Neural progenitor cell (in vitro differentiated cells): ENCODE measurements around the gene PRSS33. TPM values are rescaled to one million over a fixed set of nuclear protein-coding genes. Genes with fewer than 3 reads are reported as not detected.
A peak's percentile ranks its signal among the peaks of the same experiment; 100 is the strongest.

ENCODE experiments used
- DNase-seq: peaks from one replicate; pipeline ENCODE4 v3.0.0-alpha.2; 2016; ENCODE audit warnings: low spot score
- H2AFZ ChIP-seq: fragments of 200-600 bp; sonication (generic); replicated peaks from 2 replicates; pipeline ENCODE4 v1.6.1; 2016; ENCODE audit warnings: antibody characterized with exemption
- H3F3A ChIP-seq: fragments of 200-600 bp; sonication (generic); 2 replicates; pipeline ENCODE4 v1.6.1; 2016; ENCODE audit warnings: antibody characterized with exemption, low read depth
- H3K27ac ChIP-seq: fragments of 200-600 bp; sonication (generic); 2 replicates; pipeline ENCODE4 v1.5.1; 2016; ENCODE audit warnings: mild to moderate bottlenecking
- H3K27me3 ChIP-seq: fragments of 200-600 bp; sonication (generic); 2 replicates; pipeline ENCODE4 v1.6.1; 2016; ENCODE audit warnings: mild to moderate bottlenecking, moderate library complexity
- H3K36me3 ChIP-seq: fragments of 200-600 bp; sonication (generic); 2 replicates; pipeline ENCODE4 v1.5.1; 2016
- H3K4me1 ChIP-seq: fragments of 200-600 bp; sonication (generic); 2 replicates; pipeline ENCODE4 v1.6.1; 2016; ENCODE audit warnings: mixed run types
- H3K4me2 ChIP-seq: fragments of 200-600 bp; sonication (generic); 2 replicates; pipeline ENCODE4 v1.6.1; 2016
- H3K4me3 ChIP-seq: fragments of 200-600 bp; sonication (generic); 2 replicates; pipeline ENCODE4 v1.5.1; 2016
- H3K79me2 ChIP-seq: fragments of 200-600 bp; sonication (generic); 2 replicates; pipeline ENCODE4 v1.6.1; 2016; ENCODE audit warnings: low read depth
- H3K9ac ChIP-seq: fragments of 200-600 bp; sonication (generic); 2 replicates; pipeline ENCODE4 v1.6.1; 2016
- H3K9me3 ChIP-seq: fragments of 200-600 bp; sonication (generic); 2 replicates; pipeline ENCODE4 v1.5.1; 2016; ENCODE audit warnings: low read depth
- H4K20me1 ChIP-seq: fragments of 200-600 bp; sonication (generic); 2 replicates; pipeline ENCODE4 v1.6.1; 2016; ENCODE audit warnings: low read depth
- H3K27ac Mint-ChIP-seq: 3 replicates; pipeline ENCODE4 v1.8.0; 2021; ENCODE audit warnings: mixed read lengths
- H3K27me3 Mint-ChIP-seq: 2 replicates; pipeline ENCODE4 v1.8.0; 2022; ENCODE audit warnings: low read depth, mild to moderate bottlenecking, inconsistent platforms, moderate library complexity, mixed read lengths; ENCODE audit not compliant: insufficient read depth
- H3K36me3 Mint-ChIP-seq: 3 replicates; pipeline ENCODE4 v1.8.0; 2021; ENCODE audit warnings: mixed read lengths
- H3K4me1 Mint-ChIP-seq: 3 replicates; pipeline ENCODE4 v1.8.0; 2021; ENCODE audit warnings: mixed read lengths
- H3K4me3 Mint-ChIP-seq: 3 replicates; pipeline ENCODE4 v1.8.0; 2021; ENCODE audit warnings: mild to moderate bottlenecking, moderate library complexity, mixed read lengths
- H3K9me3 Mint-ChIP-seq: 3 replicates; pipeline ENCODE4 v1.8.0; 2020; ENCODE audit warnings: mixed read lengths
- EZH2 ChIP-seq: fragments of 200-600 bp; sonication (generic); IDR thresholded peaks from 2 replicates; pipeline ENCODE4 v1.6.1; 2017; ENCODE audit warnings: antibody characterized with exemption, mild to moderate bottlenecking, moderate library complexity
- EZH2phosphoT487 ChIP-seq: fragments of 200-600 bp; sonication (generic); IDR thresholded peaks from 2 replicates; pipeline ENCODE4 v1.6.1; 2017; ENCODE audit warnings: antibody characterized with exemption
- total RNA-seq: library from RNA; depleted of rRNA; stranded (reverse); fragments of >200 nt; gene quantifications from 2 replicates; pipeline ENCODE4 v1.2.3, GENCODE V29; 2015; ENCODE audit warnings: low replicate concordance
- TF ChIP-seq, protein P1 (sequence below): fragments of 200-600 bp; sonication (generic); IDR thresholded peaks from 2 replicates; pipeline ENCODE4 v1.5.1; 2017; ENCODE audit warnings: antibody characterized with exemption, mild to moderate bottlenecking

Gene PRSS33
- total RNA-seq, 1 donor from 2014 or later, result 0.73 TPM

DNA sequence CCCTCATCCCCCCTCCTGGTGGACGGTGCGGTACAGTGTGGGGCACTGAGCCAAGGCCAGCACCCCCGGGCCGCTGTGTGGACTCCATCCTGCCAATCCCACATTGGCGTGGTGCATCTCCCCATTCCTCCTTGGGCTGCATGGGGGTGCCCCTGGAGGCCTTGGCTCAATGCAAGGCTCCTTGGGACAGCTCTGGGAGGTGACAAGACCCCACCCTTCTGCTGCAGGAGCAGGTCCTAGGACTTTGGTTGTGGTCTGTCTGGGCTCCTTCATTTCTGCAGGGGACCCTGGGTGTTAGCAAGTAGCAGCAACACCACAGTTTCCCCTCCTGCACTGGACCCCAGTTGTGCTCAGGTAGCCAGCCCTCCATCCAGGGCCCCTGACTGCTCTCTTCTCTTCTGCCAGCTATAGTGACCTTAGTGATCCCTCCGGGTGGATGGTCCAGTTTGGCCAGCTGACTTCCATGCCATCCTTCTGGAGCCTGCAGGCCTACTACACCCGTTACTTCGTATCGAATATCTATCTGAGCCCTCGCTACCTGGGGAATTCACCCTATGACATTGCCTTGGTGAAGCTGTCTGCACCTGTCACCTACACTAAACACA lies 31.0 kb upstream of the PRSS33 start:
- Mint-ChIP-seq H3K4me1 (peaks cover 6% of the 10 kb centered on the region), H3K27ac (no peak overlapping the region), H3K9me3 (no peaks in the 10 kb centered on the region), H3K4me3 (no peak overlapping the region), H3K27me3 (peaks cover 7% of the 10 kb centered on the region), H3K36me3 (no peaks in the 10 kb centered on the region)
- no peaks in the 10 kb centered on the region for H4K20me1 ChIP-seq
- no peak overlapping the region for H3K9ac ChIP-seq
- H3F3A ChIP-seq, result no peaks in the 10 kb centered on the region
- H3K9me3 ChIP-seq, result no peaks in the 10 kb centered on the region
- peaks cover 5% of the 10 kb centered on the region for H3K4me1 ChIP-seq
- H3K27ac ChIP-seq, result no peak overlapping the region
- H3K27me3 ChIP-seq, result no peaks in the 10 kb centered on the region
- no peak overlapping the region for H2AFZ ChIP-seq
- no peaks in the 10 kb centered on the region for H3K36me3 ChIP-seq
- no peak overlapping the region for H3K4me3 ChIP-seq
- TF ChIP-seq, protein P1, sequence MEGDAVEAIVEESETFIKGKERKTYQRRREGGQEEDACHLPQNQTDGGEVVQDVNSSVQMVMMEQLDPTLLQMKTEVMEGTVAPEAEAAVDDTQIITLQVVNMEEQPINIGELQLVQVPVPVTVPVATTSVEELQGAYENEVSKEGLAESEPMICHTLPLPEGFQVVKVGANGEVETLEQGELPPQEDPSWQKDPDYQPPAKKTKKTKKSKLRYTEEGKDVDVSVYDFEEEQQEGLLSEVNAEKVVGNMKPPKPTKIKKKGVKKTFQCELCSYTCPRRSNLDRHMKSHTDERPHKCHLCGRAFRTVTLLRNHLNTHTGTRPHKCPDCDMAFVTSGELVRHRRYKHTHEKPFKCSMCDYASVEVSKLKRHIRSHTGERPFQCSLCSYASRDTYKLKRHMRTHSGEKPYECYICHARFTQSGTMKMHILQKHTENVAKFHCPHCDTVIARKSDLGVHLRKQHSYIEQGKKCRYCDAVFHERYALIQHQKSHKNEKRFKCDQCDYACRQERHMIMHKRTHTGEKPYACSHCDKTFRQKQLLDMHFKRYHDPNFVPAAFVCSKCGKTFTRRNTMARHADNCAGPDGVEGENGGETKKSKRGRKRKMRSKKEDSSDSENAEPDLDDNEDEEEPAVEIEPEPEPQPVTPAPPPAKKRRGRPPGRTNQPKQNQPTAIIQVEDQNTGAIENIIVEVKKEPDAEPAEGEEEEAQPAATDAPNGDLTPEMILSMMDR, result no peak
- TF ChIP-seq EZH2phosphoT487 (no peak), EZH2 (no peak)
- DNase-seq, result no peak
- H3K79me2 ChIP-seq, result no peaks in the 10 kb centered on the region
- no peak overlapping the region for H3K4me2 ChIP-seq

GRCh38 chr16:2817340-2818271 lies 30.2 kb upstream of the PRSS33 start:
- Histone ChIP-seq H2AFZ (no peak overlapping the region), H3K27me3 (no peaks in the 10 kb centered on the region)
- TF ChIP-seq EZH2phosphoT487, result no peak
- TF ChIP-seq, protein P1, result no peak
- TF ChIP-seq EZH2, result no peak

GRCh38 chr16:2816751-2817339 lies 29.5 kb upstream of the PRSS33 start, which contains the start of gene PRSS21:
Gene PRSS21 (plus strand): TSS chr16:2817237. CDS start chr16:2817269, 32 bp downstream.
- Mint-ChIP-seq H3K4me1 (peaks cover 6% of the 10 kb centered on the region), H3K27ac (no peak within 1 kb of the TSS), H3K9me3 (no peaks in the 10 kb centered on the region), H3K4me3 (no peak within 1 kb of the TSS), H3K36me3 (no peaks in the 10 kb centered on the region), H3K27me3 (peaks cover 7% of the 10 kb centered on the region)
- no peak within 1 kb of the TSS for H3K27ac ChIP-seq
- no peaks in the 10 kb centered on the region for H3K27me3 ChIP-seq
- H2AFZ ChIP-seq, result no peak within 1 kb of the TSS
- no peaks in the 10 kb centered on the region for H3K79me2 ChIP-seq
- no peaks in the 10 kb centered on the region for H4K20me1 ChIP-seq
- H3K4me2 ChIP-seq, result no peak within 1 kb of the TSS
- no peak for TF ChIP-seq EZH2
- TF ChIP-seq, protein P1, result peak; percentile 18
- H3K4me3 ChIP-seq, result no peak within 1 kb of the TSS
- H3K9me3 ChIP-seq, result no peaks in the 10 kb centered on the region
- no peak within 1 kb of the TSS for H3K9ac ChIP-seq
- H3F3A ChIP-seq, result no peaks in the 10 kb centered on the region
- H3K4me1 ChIP-seq, result peaks cover 5% of the 10 kb centered on the region
- H3K36me3 ChIP-seq, result no peaks in the 10 kb centered on the region
- no peak for DNase-seq

More at GRCh38 chr16:2817340-2818271, 30.2 kb upstream of the PRSS33 start:
- Mint-ChIP-seq H3K4me3 (no peak overlapping the region), H3K4me1 (peaks cover 6% of the 10 kb centered on the region), H3K9me3 (no peaks in the 10 kb centered on the region), H3K36me3 (no peaks in the 10 kb centered on the region), H3K27ac (no peak overlapping the region), H3K27me3 (peaks cover 7% of the 10 kb centered on the region)
- H3K79me2 ChIP-seq, result no peaks in the 10 kb centered on the region
- DNase-seq, result no peak
- H3F3A ChIP-seq, result no peaks in the 10 kb centered on the region
- no peak overlapping the region for H3K27ac ChIP-seq
- no peaks in the 10 kb centered on the region for H3K9me3 ChIP-seq
- no peak overlapping the region for H3K9ac ChIP-seq
- peaks cover 5% of the 10 kb centered on the region for H3K4me1 ChIP-seq
- no peaks in the 10 kb centered on the region for H3K36me3 ChIP-seq
- H3K4me3 ChIP-seq, result no peak overlapping the region
- H4K20me1 ChIP-seq, result no peaks in the 10 kb centered on the region
- H3K4me2 ChIP-seq, result no peak overlapping the region
